ENCODE data around the gene BTBD7.
"Not testable (repeated sequence)": the region's sequence is repeated elsewhere in the genome, so short reads cannot be mapped to it uniquely, and the experiment has no call there.

The BTBD7 gene, protein sequence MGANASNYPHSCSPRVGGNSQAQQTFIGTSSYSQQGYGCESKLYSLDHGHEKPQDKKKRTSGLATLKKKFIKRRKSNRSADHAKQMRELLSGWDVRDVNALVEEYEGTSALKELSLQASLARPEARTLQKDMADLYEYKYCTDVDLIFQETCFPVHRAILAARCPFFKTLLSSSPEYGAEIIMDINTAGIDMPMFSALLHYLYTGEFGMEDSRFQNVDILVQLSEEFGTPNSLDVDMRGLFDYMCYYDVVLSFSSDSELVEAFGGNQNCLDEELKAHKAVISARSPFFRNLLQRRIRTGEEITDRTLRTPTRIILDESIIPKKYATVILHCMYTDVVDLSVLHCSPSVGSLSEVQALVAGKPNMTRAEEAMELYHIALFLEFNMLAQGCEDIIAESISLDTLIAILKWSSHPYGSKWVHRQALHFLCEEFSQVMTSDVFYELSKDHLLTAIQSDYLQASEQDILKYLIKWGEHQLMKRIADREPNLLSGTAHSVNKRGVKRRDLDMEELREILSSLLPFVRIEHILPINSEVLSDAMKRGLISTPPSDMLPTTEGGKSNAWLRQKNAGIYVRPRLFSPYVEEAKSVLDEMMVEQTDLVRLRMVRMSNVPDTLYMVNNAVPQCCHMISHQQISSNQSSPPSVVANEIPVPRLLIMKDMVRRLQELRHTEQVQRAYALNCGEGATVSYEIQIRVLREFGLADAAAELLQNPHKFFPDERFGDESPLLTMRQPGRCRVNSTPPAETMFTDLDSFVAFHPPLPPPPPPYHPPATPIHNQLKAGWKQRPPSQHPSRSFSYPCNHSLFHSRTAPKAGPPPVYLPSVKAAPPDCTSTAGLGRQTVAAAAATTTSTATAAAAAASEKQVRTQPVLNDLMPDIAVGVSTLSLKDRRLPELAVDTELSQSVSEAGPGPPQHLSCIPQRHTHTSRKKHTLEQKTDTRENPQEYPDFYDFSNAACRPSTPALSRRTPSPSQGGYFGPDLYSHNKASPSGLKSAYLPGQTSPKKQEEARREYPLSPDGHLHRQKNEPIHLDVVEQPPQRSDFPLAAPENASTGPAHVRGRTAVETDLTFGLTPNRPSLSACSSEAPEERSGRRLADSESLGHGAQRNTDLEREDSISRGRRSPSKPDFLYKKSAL

DNA sequence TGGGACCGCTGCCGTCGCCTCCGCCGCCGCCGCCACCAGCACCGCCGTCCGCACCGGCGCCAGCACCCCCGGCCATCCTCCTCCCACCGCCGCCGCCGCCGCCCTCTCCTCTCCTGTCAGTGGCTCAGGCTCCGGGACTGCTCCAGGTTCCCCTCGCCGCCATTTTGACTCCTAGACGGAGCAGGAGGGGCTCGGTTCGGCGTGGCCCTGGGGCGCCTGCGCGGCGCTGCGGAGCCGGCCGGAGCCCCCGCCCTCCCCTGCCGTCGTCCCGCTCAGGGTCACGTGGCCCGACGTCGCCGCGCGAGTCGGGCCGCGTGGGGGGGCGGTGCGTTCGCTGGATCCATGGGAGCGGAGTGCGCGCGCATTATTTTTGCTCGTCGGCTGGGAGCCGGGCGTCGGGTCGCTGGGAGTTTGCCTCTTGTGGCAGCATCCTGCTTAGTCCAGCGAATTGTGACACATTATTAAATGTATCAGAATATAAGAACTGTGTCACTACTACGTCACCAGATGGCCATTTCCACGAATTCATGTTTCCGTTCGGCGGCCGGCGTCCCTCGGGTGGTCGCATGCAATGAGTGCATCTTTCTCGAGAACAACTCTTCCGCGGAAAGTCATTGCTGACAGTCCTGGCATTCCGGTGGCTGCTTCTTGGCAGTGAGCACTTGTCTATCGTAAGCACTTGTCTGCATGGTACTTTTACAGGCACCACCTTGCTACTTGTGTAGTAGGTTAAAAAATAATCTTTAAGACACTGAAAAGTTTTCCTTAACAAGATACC, at the start of gene BTBD7:
BTBD7 (minus strand) TSS at position 184 of the 778 bp plus-strand sequence. CDS start 36,985 bp downstream, outside the sequence.
- DNase-seq (ENCODE audit: low read depth): peak; percentile 69

- no peak for DNase-seq (ENCODE audit: low read depth)
These were observed 48.8 kb upstream of the BTBD7 start for GRCh38 chr14:93381644-93382043.

GRCh38 chr14:93379831-93380230, 47.0 kb upstream of the BTBD7 start:
- no peak for DNase-seq (ENCODE audit: low read depth)

DNA sequence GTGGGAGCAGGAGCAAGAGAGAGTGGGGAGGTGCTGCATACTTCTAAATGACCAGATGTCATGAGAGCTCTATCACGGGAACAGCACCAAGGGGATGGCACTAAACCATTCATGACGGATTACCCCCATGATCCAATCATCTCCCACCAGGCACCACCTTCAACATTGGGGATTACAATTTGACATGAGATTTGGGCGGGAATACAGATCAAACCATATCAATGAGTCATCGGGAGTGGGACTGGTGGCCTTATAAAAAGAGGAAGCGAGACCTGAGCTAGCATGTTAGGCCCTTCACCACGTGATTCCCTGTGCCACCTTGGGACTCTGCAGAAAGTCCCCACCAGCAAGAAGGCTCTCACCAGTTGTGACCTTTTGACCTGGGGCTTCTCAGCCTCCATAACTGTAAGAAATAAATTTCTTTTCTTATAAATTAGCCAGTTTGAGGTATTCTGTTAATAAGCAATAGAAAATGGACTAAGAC, 42.9 kb upstream of the BTBD7 start:
- no peak for DNase-seq (ENCODE audit: low read depth)

- DNase-seq (ENCODE audit: low read depth): no peak
These were observed 37.0 kb upstream of the BTBD7 start for GRCh38 chr14:93369713-93370266.

- DNase-seq (ENCODE audit: low read depth): no peak
These were observed 36.3 kb upstream of the BTBD7 start for GRCh38 chr14:93368996-93369712.

DNA sequence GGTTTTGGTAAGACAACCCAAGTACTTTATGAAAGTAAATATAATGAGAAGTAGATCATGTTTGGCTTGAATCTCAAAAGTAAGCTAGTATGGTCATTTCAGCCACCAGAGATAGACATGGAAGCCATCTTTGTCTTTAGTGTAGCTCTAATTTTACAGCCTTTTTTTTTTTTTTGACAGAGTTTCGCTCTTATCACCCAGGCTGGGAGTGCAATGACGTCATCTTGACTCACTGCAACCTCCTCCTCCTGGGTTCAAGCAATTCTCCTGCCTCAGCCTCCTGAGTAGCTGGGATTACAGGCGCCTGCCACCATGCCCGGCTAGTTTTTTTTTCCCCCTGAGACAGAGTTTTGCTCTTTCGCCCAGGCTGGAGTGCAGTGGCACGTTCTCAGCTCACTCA, 22.0 kb upstream of the BTBD7 start:
- not testable (repeated sequence) for DNase-seq (ENCODE audit: low read depth)

GRCh38 chr14:93348292-93348691, 15.5 kb upstream of the BTBD7 start:
- DNase-seq (ENCODE audit: low read depth): no peak

DNA sequence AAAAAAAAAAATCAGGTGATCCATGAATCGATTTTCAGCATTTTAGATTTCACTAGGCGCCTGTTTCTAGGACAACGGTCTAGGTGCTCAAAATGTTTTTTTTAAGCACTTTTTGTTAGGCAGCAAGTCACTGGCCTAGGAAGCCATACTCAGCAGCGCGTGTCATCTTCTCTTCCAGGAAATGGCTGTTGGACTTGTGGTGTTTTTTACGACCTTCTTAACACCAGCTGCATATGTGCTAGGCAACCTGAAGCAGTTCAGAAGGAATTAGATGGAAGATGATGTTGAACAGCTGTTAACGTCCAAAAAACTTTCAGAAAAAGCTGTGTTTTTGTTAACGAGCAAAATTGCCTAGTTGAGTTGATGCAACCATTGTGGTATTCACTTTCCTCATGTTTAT, 15.0 kb upstream of the BTBD7 start:
- DNase-seq (ENCODE audit: low read depth): no peak

GRCh38 chr14:93346926-93347721, 14.3 kb upstream of the BTBD7 start, which contains the start of gene COX8C:
TSS of gene COX8C (plus strand) at chr14:93347182. CDS start at chr14:93347269, 87 bp downstream.
- DNase-seq (ENCODE audit: low read depth): no peak

DNA sequence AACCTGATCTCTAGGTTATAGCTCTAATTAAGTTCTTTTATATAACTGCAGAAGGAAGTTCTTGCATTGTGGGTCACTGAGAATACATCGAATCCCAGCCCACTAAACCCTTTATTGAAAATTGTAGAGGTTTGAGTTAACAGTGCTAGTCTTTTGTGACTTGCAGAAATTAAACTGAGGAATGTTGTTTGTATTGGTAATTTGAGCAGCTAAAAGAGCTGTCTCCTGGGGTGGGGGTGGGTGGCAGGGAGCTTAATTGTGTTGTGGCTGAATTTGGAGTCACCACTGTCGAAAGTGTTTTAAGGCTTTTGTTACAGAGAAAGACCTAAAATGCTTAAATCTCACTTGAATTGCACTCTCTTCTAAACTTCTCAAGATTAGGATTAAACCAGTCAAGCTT, 11.0 kb upstream of the BTBD7 start:
- no peak for DNase-seq (ENCODE audit: low read depth)

DNA sequence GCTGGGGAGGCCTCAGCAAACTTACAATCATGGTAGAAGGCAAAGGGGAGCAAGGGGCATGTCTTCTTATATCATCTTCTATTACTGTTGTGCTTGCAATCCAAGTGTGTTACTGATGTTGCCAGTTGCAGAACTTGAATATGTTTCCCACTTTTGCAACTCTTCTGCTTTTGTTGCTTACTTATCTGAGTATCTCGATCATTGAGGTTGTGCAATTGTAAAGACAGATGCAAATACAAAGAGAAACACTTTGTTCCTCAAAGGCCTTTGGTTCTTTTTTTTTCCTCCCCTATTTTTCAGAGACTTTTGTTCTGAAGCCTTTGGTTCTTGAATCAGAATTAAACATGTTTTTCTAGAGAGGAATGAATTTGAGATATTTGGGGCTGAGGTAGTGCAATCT, 10.4 kb upstream of the BTBD7 start:
- DNase-seq (ENCODE audit: low read depth): no peak

DNA sequence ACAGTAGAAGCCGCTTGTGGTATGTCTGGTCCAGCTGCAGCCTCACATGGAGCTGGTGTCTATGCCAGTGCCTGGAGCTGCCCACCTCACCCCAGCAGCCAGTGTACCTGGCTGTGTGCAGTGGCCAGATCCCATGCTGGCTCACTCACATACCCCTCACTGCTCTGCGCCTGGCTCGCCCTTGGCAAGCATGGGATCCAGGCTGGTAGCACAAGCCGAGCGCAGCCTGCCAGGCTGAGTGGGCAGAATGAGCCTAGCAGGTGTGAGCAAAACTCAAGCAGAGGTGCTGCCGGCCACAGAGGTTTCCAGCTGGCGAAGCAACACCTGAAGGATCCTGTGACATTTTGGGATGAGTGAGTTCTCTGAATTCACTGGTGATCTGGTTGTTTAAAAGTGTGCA, 5.0 kb upstream of the BTBD7 start:
- DNase-seq (ENCODE audit: low read depth): no peak

GRCh38 chr14:93337143-93337753, 4.4 kb upstream of the BTBD7 start:
- DNase-seq (ENCODE audit: low read depth): no peak

DNA sequence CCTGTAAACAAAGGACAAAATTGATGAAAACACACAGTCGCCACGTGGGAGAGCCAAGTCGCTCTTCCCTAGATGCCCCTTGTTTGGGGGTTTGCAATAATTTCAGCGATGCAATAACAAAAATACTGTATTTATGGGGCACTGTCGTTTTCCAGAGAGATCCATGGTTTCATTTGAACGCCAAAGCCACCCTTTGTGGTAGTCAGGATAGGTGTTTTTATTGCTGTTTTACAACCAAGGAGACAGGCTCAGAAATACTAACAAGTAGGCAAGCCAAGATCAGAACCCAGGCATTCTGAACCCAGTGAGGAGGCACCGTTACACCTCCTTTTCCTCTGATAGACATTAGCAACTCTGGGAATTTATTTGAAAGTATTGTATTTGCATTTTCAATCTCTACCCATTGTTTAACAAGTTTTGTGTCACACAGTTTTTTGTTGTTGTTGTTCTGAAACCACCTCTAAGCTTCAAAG, 831 bp upstream of the BTBD7 start:
- DNase-seq (ENCODE audit: low read depth): no peak

DNA sequence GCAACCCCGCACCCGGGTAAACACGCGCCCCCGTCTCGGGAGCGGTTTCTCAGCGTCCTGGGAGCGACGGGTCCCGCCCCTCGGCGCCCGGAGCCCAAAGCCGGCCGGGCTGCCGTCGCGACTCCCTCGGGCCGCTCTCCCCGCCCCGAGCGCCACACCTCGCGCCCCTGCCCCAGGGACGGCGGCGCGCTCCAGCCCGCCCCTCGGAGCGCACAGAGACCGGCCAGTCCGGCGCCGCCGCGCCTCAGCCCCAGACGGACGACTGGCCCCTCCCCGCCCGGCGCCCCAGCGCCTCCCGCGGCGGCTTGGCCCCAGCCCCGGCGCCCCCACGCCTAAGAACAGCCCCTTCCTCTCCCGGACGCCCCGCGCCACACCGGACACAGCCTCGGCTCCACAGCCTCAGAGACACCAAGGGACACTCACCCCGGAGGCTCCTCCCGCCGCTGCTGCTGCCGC, 411 bp downstream of the BTBD7 start:
- DNase-seq (ENCODE audit: low read depth): no peak

DNA sequence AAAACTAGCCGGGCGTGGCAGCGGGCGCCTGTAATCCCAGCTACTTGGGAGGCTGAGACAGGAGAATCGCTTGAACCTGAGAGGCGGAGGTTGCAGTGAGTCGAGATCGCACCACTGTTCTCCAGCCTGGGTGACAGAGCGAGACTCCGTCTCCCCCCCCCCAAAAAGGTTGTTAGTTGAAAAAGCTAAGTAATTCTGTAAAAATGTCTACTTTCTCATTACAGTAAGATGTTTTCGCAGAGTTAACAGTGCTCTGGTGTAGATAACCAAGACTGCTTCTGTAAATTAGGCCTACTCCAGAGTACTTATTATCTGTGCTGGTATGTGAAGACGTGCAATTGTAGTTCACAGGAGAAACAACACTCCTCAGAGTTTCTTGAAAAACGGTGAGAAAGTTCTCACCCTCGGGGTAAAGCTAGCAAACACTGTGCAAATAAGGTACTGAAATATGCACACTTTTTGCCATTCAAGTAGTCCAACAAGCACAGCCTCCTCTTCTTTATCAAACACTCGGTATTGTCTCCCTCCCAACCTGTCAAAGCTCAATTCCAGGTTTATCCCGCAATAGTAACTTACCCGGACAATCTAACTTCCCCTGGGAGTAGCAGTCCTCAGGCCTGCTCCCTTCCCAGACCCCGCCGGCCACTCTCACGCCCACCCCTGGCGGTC, 974 bp downstream of the BTBD7 start:
- peak; percentile 12 for DNase-seq (ENCODE audit: low read depth)

DNA sequence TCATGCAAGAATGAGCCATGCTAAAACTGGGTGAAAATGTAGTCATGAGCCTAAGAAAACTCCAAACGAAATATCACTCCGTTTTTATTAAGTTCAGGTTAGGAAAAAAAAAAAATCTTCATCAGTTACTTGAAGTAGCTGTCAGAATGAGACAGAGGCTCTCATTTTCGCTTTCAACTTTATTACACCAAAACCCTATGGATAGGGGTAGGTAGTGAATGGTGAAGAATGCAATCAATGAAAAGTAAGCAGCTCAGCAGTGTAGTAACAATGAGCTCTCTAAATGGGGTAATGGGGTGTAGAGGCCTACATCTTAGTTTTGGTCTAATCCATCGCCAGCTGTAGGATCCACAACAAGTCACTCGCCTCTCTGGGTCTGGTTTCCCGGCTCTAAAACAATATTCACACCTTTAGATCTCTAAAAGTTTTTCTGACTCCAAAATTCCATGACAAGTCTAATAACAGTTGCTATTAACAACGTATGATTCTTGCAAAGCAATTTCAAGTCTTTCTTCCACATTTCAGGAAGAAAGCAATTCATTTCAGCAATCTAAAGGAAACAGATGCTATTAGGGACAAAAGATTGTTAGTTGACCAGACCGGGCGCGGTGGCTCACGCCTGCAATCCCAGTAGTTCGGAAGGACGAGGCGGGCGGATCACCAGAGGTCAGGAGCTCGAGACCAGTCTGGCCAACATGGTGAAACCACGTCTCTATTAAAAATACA, 1.7 kb downstream of the BTBD7 start:
- DNase-seq (ENCODE audit: low read depth): no peak

Measured in GM04503 (cell line).